Astrocyte (in vitro differentiated cells and primary cell): ENCODE measurements around the gene ACTRT2. TPM values are rescaled to one million over a fixed set of nuclear protein-coding genes. Genes with fewer than 3 reads are reported as not detected.

ENCODE experiments used
- DNase-seq: peaks from one replicate; pipeline ENCODE4 v3.0.0-alpha.2; 2010; ENCODE audit warnings: low read depth
- FAIRE-seq: peaks from 2 replicates; lab custom pipeline; 2011; peaks lifted over from hg19 to GRCh38; lab: Jason Lieb, UNC
- H2AFZ ChIP-seq: 2 replicates; pipeline ENCODE4 v1.6.0; 2012; ENCODE audit warnings: low read depth, low read length, inconsistent platforms
- H3K27ac ChIP-seq: 2 replicates; pipeline ENCODE4 v1.5.1; 2011; ENCODE audit warnings: low read depth, low read length, inconsistent platforms
- H3K27me3 ChIP-seq: 2 replicates; pipeline ENCODE4 v1.6.0; 2011; ENCODE audit warnings: low read length, inconsistent platforms; ENCODE audit not compliant: insufficient read depth
- H3K36me3 ChIP-seq: 2 replicates; pipeline ENCODE4 v1.5.1; 2011; ENCODE audit warnings: low read length, inconsistent platforms; ENCODE audit not compliant: insufficient read depth
- H3K4me1 ChIP-seq: 2 replicates; pipeline ENCODE4 v1.5.1; 2011; ENCODE audit warnings: low read length, inconsistent platforms; ENCODE audit not compliant: insufficient read depth
- H3K4me2 ChIP-seq: 2 replicates; pipeline ENCODE4 v1.6.0; 2012; ENCODE audit warnings: low read length, inconsistent platforms
- H3K4me3 ChIP-seq: 2 replicates; pipeline ENCODE4 v1.5.1; 2011; ENCODE audit warnings: low read depth, mild to moderate bottlenecking, low read length, inconsistent platforms; ENCODE audit not compliant: insufficient read depth
- H3K79me2 ChIP-seq: 2 replicates; pipeline ENCODE4 v1.6.0; 2012; ENCODE audit warnings: mild to moderate bottlenecking, low read length, inconsistent platforms; ENCODE audit not compliant: insufficient read depth
- H3K9ac ChIP-seq: 2 replicates; pipeline ENCODE4 v1.6.0; 2012; ENCODE audit warnings: mild to moderate bottlenecking, low read length, inconsistent platforms
- H3K9me3 ChIP-seq: 2 replicates; pipeline ENCODE4 v1.5.1; 2012; ENCODE audit warnings: low read depth, mild to moderate bottlenecking, low read length, inconsistent platforms; ENCODE audit not compliant: insufficient read depth
- H4K20me1 ChIP-seq: 2 replicates; pipeline ENCODE4 v1.6.0; 2012; ENCODE audit warnings: low read length, inconsistent platforms; ENCODE audit not compliant: insufficient read depth
- H3K27ac Mint-ChIP-seq: one replicate; pipeline ENCODE4 v1.8.0; 2021; ENCODE audit warnings: mild to moderate bottlenecking, mixed read lengths; ENCODE audit not compliant: unreplicated experiment
- H3K27me3 Mint-ChIP-seq: one replicate; pipeline ENCODE4 v1.8.0; 2021; ENCODE audit warnings: low read depth, mixed read lengths; ENCODE audit not compliant: unreplicated experiment
- H3K36me3 Mint-ChIP-seq: one replicate; pipeline ENCODE4 v1.8.0; 2021; ENCODE audit warnings: low read depth, mixed read lengths; ENCODE audit not compliant: unreplicated experiment
- H3K4me1 Mint-ChIP-seq: one replicate; pipeline ENCODE4 v1.8.0; 2021; ENCODE audit warnings: low read depth, mixed read lengths; ENCODE audit not compliant: unreplicated experiment
- H3K4me3 Mint-ChIP-seq: one replicate; pipeline ENCODE4 v1.8.0; 2021; ENCODE audit warnings: mild to moderate bottlenecking, moderate library complexity, mixed read lengths; ENCODE audit not compliant: unreplicated experiment
- H3K9me3 Mint-ChIP-seq: one replicate; pipeline ENCODE4 v1.8.0; 2021; ENCODE audit warnings: mild to moderate bottlenecking, mixed read lengths; ENCODE audit not compliant: unreplicated experiment
- EZH2 ChIP-seq: IDR thresholded peaks from 2 replicates; pipeline ENCODE4 v1.6.1; 2012; ENCODE audit warnings: mild to moderate bottlenecking, low read length, inconsistent platforms; ENCODE audit not compliant: insufficient read depth
- total RNA-seq: library from RNA; stranded (reverse); gene quantifications from 2 replicates; pipeline ENCODE4 v1.2.1, GENCODE V29; 2021
- TF ChIP-seq, protein P1 (sequence below): IDR thresholded peaks from 2 replicates; pipeline ENCODE4 v1.5.1; 2011; ENCODE audit warnings: low read depth, mild to moderate bottlenecking, inconsistent platforms, low read length, moderate library complexity; ENCODE audit not compliant: insufficient read depth

ACTRT2 gene
- total RNA-seq, 1 donor from 2014 or later = not detected

- Mint-ChIP-seq H3K36me3 (no peaks in the 10 kb centered on the region), H3K9me3 (peaks cover 23% of the 10 kb centered on the region), H3K4me3 (no peak overlapping the region), H3K4me1 (no peaks in the 10 kb centered on the region), H3K27me3 (peaks cover 40% of the 10 kb centered on the region), H3K27ac (no peak overlapping the region)
- Histone ChIP-seq H3K4me1 (no peaks in the 10 kb centered on the region), H3K79me2 (no peaks in the 10 kb centered on the region), H3K9ac (no peak overlapping the region), H3K9me3 (peaks cover 10% of the 10 kb centered on the region), H3K27ac (no peak overlapping the region), H2AFZ (no peak overlapping the region), H3K4me3 (no peak overlapping the region), H3K36me3 (no peaks in the 10 kb centered on the region), H3K4me2 (no peak overlapping the region), H4K20me1 (no peaks in the 10 kb centered on the region), H3K27me3 (no peaks in the 10 kb centered on the region)
- DNase-seq (no peak), FAIRE-seq (no peak)
- TF ChIP-seq, protein P1, sequence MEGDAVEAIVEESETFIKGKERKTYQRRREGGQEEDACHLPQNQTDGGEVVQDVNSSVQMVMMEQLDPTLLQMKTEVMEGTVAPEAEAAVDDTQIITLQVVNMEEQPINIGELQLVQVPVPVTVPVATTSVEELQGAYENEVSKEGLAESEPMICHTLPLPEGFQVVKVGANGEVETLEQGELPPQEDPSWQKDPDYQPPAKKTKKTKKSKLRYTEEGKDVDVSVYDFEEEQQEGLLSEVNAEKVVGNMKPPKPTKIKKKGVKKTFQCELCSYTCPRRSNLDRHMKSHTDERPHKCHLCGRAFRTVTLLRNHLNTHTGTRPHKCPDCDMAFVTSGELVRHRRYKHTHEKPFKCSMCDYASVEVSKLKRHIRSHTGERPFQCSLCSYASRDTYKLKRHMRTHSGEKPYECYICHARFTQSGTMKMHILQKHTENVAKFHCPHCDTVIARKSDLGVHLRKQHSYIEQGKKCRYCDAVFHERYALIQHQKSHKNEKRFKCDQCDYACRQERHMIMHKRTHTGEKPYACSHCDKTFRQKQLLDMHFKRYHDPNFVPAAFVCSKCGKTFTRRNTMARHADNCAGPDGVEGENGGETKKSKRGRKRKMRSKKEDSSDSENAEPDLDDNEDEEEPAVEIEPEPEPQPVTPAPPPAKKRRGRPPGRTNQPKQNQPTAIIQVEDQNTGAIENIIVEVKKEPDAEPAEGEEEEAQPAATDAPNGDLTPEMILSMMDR = no peak
- TF ChIP-seq EZH2 = no peak
These were observed 16.7 kb upstream of the ACTRT2 start for GRCh38 chr1:3004285-3005205.

- Histone ChIP-seq H3K79me2 (no peaks in the 10 kb centered on the region), H3K4me1 (no peaks in the 10 kb centered on the region), H2AFZ (no peak overlapping the region), H4K20me1 (no peaks in the 10 kb centered on the region), H3K27ac (no peak overlapping the region), H3K4me2 (no peak overlapping the region), H3K27me3 (no peaks in the 10 kb centered on the region), H3K4me3 (no peak overlapping the region), H3K9me3 (peaks cover 10% of the 10 kb centered on the region), H3K36me3 (no peaks in the 10 kb centered on the region), H3K9ac (no peak overlapping the region)
- FAIRE-seq (no peak), DNase-seq (no peak)
- Mint-ChIP-seq H3K4me3 (no peak overlapping the region), H3K9me3 (peaks cover 21% of the 10 kb centered on the region), H3K27me3 (peaks cover 37% of the 10 kb centered on the region), H3K36me3 (no peaks in the 10 kb centered on the region), H3K4me1 (no peaks in the 10 kb centered on the region), H3K27ac (no peak overlapping the region)
- TF ChIP-seq EZH2 = no peak
- TF ChIP-seq, protein P1 = no peak
These were observed 15.5 kb upstream of the ACTRT2 start for GRCh38 chr1:3005771-3006170.
